ENCODE data around the gene RXRA. TPM values are rescaled to one million over a fixed set of nuclear protein-coding genes. Genes with fewer than 3 reads are reported as not detected.
"Not testable (repeated sequence)": the region's sequence is repeated elsewhere in the genome, so short reads cannot be mapped to it uniquely, and the experiment has no call there.

The RXRA gene
- polyA plus RNA-seq, 3 donors, result 15.8 to 91.0 (median 23.2) TPM

DNA sequence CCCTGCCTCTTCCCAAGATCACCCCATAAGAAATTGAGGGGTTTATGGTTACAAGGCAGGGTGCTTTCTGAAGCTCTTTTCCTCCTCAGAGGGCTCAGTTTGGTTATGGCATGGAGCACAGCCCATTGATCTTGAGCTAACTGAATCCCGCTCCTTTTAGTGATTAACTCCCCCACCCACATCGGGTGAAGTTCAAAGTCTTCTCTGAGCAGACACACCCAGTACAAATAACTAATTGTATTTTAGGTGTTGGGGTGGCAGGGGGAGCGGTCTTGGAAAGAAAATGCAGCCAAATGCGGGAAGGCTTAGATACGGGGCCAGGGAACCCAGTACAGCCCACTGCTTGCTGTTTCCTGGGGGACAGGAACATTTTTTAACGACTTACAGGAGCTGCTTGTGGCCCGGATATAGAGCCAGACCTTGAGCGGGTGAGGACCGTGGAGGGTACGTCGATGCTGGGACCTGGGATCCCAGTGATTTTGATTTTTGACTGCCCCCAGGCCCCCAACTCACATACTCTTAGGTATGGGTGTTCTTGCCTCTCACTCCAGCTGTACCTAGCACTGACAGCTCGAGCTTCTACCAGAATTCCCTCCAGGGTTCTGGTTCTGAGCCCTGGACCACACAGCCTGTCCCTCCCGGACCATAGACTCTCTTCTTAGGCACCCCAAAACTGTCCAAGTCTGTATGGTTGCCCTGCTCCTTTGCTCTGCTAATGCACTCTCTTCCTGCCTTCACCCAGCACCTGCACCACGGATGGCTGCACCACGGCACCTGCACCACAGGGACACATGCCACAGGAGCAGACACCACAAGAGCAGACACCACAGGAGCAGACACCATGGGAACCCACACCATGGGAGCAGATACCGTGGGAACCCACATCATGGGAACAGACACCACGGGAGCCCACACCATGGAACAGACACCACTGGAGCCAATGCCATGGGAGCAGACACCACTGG is 18.3 kb upstream of the RXRA start:
- intact Hi-C loops (cut with micrococcal nuclease), result loop anchor here in 1 of 2 donors (10.0 kb wide), 1 partner anchor 113 kb away; no protein-coding TSS in a partner anchor
- Histone ChIP-seq H3K4me2 (replicated peaks; ENCODE audit: extremely low read depth, low read length, poor library complexity, severe bottlenecking) (no peak overlapping the region), H3K79me2 (ENCODE audit: insufficient read depth, low read length) (no peaks in the 10 kb centered on the region), H3K9me3 (replicated peaks in 1 of 2; ENCODE audit: control insufficient read depth in 1 of 2, insufficient read depth in 1 of 2, low read length in 2 of 2) (peaks cover 0 to under 1% of the 10 kb centered on the region in 2 donors), H3K9ac (ENCODE audit: insufficient read depth, low read length, poor library complexity, severe bottlenecking) (no peak overlapping the region), H3K36me3 (replicated peaks in 1 of 2; ENCODE audit: control insufficient read depth in 1 of 2, insufficient read depth in 2 of 2, low read length in 2 of 2) (no peaks in the 10 kb centered on the region), H3K4me1 (ENCODE audit: control insufficient read depth in 1 of 2, insufficient read depth in 2 of 2, low read length in 2 of 2) (no peaks in the 10 kb centered on the region), H3K27me3 (ENCODE audit: control insufficient read depth in 2 of 2, insufficient read depth in 2 of 2, low read length in 2 of 2) (no peaks in the 10 kb centered on the region), H3K27ac (ENCODE audit: low read depth in 1 of 2, low read length in 2 of 2) (no peak overlapping the region), H3K4me3 (replicated peaks in 1 of 3; ENCODE audit: low read depth in 2 of 3, low read length in 3 of 3) (no peak overlapping the region), H2AFZ (ENCODE audit: insufficient read depth, low read depth, low read length, poor library complexity, severe bottlenecking) (no peak overlapping the region), H4K20me1 (ENCODE audit: insufficient read depth, low read length) (no peaks in the 10 kb centered on the region)
- DNase-seq, result no peak
- no peaks in the 10 kb centered on the region for H3K4me1 Mint-ChIP-seq
- peaks cover 0 to 4% (median 3%) of the 10 kb centered on the region in 7 donors for H3K9me3 Mint-ChIP-seq
- H3K27me3 Mint-ChIP-seq (ENCODE audit: low read depth in 3 of 3), result peaks cover 3 to 15% (median 7%) of the 10 kb centered on the region in 3 donors
- no peaks in the 10 kb centered on the region for H3K36me3 Mint-ChIP-seq
- TF ChIP-seq, protein P1, sequence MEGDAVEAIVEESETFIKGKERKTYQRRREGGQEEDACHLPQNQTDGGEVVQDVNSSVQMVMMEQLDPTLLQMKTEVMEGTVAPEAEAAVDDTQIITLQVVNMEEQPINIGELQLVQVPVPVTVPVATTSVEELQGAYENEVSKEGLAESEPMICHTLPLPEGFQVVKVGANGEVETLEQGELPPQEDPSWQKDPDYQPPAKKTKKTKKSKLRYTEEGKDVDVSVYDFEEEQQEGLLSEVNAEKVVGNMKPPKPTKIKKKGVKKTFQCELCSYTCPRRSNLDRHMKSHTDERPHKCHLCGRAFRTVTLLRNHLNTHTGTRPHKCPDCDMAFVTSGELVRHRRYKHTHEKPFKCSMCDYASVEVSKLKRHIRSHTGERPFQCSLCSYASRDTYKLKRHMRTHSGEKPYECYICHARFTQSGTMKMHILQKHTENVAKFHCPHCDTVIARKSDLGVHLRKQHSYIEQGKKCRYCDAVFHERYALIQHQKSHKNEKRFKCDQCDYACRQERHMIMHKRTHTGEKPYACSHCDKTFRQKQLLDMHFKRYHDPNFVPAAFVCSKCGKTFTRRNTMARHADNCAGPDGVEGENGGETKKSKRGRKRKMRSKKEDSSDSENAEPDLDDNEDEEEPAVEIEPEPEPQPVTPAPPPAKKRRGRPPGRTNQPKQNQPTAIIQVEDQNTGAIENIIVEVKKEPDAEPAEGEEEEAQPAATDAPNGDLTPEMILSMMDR (IDR thresholded peaks at IDR 0.05), result no peak
- H3K27ac Mint-ChIP-seq, result no peak overlapping the region
- no peak overlapping the region for H3K4me3 Mint-ChIP-seq
- WGBS (ENCODE audit: insufficient coverage), result 92% methylated on average over 13 of the region's 17 CpGs

GRCh38 chr9:134308639-134309220 is 17.5 kb upstream of the RXRA start:
- H3K27me3 Mint-ChIP-seq (ENCODE audit: low read depth in 3 of 3), result peaks cover 3 to 18% (median 7%) of the 10 kb centered on the region in 3 donors
- H3K79me2 ChIP-seq (ENCODE audit: insufficient read depth, low read length); H3K9me3 Mint-ChIP-seq; H3K4me1 ChIP-seq (ENCODE audit: control insufficient read depth in 1 of 2, insufficient read depth in 2 of 2, low read length in 2 of 2); H3K27me3 ChIP-seq (ENCODE audit: control insufficient read depth in 2 of 2, insufficient read depth in 2 of 2, low read length in 2 of 2); H2AFZ ChIP-seq (ENCODE audit: insufficient read depth, low read depth, low read length, poor library complexity, severe bottlenecking); H3K4me3 Mint-ChIP-seq; H3K36me3 Mint-ChIP-seq; H4K20me1 ChIP-seq (ENCODE audit: insufficient read depth, low read length); DNase-seq; H3K36me3 ChIP-seq (replicated peaks in 1 of 2; ENCODE audit: control insufficient read depth in 1 of 2, insufficient read depth in 2 of 2, low read length in 2 of 2); H3K4me2 ChIP-seq (replicated peaks; ENCODE audit: extremely low read depth, low read length, poor library complexity, severe bottlenecking); H3K27ac ChIP-seq (ENCODE audit: low read depth in 1 of 2, low read length in 2 of 2); H3K4me3 ChIP-seq (replicated peaks in 1 of 3; ENCODE audit: low read depth in 2 of 3, low read length in 3 of 3); H3K27ac Mint-ChIP-seq; H3K9ac ChIP-seq (ENCODE audit: insufficient read depth, low read length, poor library complexity, severe bottlenecking); H3K9me3 ChIP-seq (replicated peaks in 1 of 2; ENCODE audit: control insufficient read depth in 1 of 2, insufficient read depth in 1 of 2, low read length in 2 of 2); H3K4me1 Mint-ChIP-seq: not testable (repeated sequence)
- intact Hi-C loops (cut with micrococcal nuclease), result loop anchor here in 1 of 2 donors (10.0 kb wide), 1 partner anchor 114 kb away; no protein-coding TSS in a partner anchor
- WGBS (ENCODE audit: insufficient coverage), result 99% methylated on average over 13 of the region's 14 CpGs
